ENCODE data around the gene ILKAP.

The ILKAP gene

DNA sequence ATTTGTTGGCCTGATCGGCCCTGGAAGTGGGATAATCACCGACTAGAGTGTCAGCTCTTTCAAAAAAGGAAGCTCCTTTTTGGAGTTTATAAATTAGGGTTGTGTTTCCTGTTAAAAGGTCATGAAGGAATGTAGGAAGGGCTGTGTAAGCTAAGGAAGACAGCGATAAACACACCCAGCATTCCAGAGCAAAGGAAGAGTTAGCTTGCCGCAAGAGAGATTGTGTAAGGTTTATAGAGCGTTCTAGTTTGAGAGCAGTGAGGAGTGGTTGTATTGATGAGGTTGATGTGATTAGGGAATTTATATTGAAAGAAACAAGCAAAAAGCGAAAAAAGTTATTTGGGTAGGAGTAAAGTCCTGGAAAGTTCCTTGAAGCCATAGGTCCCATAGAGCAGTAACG lies 3.5 kb upstream of the ILKAP start:
- TF ChIP-seq POLR2A (IDR thresholded peaks at IDR 0.05; ENCODE audit: low read depth, low read length), result no peak
- FAIRE-seq (no peak), DNase-seq (ENCODE audit: insufficient read length, low spot score) (no peak)

DNA sequence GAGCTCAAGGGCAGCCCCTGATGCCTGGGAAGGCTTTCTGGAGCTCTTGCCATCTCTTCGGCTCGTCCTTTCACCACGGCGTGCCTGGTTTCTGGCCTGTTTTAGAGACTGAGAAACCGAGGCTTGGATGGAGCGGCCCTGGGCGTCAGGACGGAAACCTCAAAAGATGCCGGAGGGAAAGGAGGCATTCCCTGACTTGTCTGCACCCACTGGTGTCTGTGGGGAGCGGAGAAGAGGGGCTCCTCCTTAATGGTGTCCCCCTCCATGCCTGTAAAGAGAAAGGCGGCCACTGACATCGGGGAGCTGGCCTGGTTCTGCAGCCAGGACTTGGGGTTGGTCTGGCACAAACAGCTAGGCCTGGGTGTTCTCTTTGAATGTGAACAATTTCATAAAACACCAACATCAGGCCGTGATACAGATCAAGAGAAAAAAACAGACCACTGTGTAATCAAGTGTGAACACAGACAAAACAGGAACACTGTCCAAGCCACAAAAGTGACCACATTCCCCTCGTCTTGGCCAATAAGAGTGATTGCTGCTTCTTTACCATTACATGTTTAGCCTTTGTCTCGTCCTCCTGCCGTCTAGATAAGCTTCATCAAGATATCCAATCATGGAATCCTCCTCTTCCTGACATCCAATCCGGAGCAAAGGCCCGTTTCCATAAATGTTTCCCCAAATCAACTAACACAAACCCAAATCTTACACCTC lies 633 bp upstream of the ILKAP start:
- FAIRE-seq (peak; percentile 78), DNase-seq (ENCODE audit: insufficient read length, low spot score) (no peak)
- TF ChIP-seq POU2F2 (IDR thresholded peaks at IDR 0.05; ENCODE audit: low read depth, low read length), result no peak
- TF ChIP-seq SPI1 (IDR thresholded peaks at IDR 0.05; ENCODE audit: low read depth, low read length), result 0 out of 2 replicates have a peak, but pooled peaks have one; percentile 11
- no peak for TF ChIP-seq TAF1 (IDR thresholded peaks at IDR 0.05; ENCODE audit: low read depth, low read length)

DNA sequence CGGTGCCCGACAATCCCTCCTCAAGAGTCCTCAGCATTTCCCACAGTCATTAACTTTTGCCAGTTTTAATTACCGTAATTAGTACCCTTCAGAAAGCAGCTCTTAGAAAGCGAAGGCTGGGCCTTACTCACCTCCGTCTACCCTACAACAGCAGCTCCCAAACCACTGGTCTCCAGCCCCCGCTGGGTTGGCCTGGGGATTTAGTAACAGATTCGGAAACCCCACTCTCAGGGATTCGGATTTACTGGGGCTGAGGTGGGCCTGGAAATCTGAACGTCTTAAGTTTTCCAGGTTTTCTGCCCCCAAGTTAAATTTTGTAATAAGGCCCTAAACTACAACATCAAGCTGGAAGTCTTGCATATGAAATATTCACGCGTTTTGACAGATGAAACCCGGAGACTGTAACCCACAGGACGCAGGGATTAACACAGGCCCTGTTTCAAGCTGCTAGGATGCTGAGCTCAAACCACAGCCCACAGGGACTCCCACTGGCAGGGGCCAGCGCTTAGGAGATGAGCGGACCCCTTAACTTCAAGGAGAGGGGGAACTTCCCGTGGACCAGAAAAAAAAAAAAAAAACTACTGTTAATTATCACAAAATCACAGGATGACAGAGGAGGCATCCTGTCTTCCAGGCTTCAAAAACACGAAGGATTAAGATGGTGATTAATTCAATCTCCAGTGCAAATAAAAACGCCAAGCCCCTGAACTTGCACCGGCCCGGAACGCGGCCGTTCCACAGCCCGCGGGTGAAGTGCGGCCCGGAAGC lies 985 bp downstream of the ILKAP start:
- FAIRE-seq, result peak; percentile 56
- TF ChIP-seq SPI1 (IDR thresholded peaks at IDR 0.05; ENCODE audit: low read depth, low read length) (no peak), POLR2AphosphoS5 (IDR thresholded peaks at IDR 0.05; ENCODE audit: low read depth, low read length) (no peak), TAF1 (IDR thresholded peaks at IDR 0.05; ENCODE audit: low read depth, low read length) (no peak), POLR2A (IDR thresholded peaks at IDR 0.05; ENCODE audit: low read depth, low read length) (no peak), PAX5 (IDR thresholded peaks at IDR 0.05; ENCODE audit: insufficient read depth, low read length, severe bottlenecking) (no peak), POU2F2 (IDR thresholded peaks at IDR 0.05; ENCODE audit: low read depth, low read length) (no peak)
- peak; percentile 19 for DNase-seq (ENCODE audit: insufficient read length, low spot score)

DNA sequence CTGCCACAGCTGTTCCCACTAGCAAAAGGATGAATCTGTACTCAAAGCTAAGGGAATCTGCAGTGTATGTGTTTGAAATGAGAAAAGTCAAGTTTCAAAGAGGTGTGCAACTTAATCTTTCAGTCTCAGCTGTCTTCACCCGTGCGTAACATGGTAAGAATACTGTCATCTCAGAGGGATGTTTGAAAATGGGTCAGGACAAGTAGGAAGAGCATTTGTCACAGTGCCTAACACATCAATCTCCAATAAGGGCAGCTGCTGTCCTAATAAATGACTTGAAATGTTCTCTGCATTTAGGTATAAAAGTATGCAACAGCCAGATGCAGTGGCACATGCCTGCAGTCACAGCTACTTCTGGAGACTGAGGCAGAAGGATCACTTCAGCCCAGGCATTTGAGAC lies 13.1 kb downstream of the ILKAP start:
- DNase-seq (ENCODE audit: insufficient read length, low spot score) (no peak), FAIRE-seq (no peak)
- TF ChIP-seq TAF1 (IDR thresholded peaks at IDR 0.05; ENCODE audit: low read depth, low read length) (no peak), POLR2A (IDR thresholded peaks at IDR 0.05; ENCODE audit: low read depth, low read length) (no peak), PAX5 (IDR thresholded peaks at IDR 0.05; ENCODE audit: insufficient read depth, low read length, severe bottlenecking) (no peak), SPI1 (IDR thresholded peaks at IDR 0.05; ENCODE audit: low read depth, low read length) (no peak), POU2F2 (IDR thresholded peaks at IDR 0.05; ENCODE audit: low read depth, low read length) (no peak), POLR2AphosphoS5 (IDR thresholded peaks at IDR 0.05; ENCODE audit: low read depth, low read length) (no peak)

DNA sequence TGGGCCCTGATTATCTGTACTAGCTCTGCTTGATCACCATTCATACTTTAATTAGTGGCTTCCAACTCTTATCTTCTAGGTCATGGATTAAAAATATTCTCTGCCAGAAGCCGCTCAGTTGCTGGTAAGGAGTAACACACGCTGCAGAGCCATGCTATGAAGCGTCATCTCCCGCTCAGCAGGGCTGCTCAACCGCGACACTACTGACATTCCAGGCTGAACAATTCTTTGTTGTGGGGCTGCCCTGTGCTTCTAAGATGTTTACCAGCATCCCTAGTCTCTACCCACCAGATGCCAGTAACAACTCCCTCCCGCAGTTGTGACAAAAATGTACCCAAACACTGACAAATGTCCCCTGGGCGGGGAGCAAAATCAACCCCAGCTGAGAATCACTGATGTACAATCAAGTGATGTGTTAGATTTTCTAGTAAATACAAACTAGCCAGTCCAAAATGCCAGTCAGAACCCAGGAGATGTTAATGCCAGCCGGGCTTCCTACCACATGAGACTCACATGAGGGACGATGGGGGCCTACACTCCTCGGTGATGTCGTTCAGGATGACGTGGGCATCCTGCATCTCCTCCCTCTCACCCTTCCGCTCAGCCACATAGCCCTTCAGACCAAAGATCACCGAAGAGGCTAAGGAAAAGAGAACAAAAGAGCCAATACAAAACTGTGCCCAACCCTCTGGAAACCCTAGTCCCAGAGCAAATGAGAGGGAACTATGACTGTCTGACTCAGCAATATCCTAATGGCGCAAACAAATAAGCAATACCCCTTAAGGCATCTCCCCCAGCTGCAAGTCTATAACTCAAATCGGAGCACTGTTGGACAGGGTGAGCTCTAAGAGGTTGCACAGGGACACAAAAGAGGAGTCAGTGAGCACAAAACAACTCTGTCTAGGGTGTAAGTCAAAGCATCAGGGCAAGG lies 15.6 kb downstream of the ILKAP start:
- no peak for FAIRE-seq

DNA sequence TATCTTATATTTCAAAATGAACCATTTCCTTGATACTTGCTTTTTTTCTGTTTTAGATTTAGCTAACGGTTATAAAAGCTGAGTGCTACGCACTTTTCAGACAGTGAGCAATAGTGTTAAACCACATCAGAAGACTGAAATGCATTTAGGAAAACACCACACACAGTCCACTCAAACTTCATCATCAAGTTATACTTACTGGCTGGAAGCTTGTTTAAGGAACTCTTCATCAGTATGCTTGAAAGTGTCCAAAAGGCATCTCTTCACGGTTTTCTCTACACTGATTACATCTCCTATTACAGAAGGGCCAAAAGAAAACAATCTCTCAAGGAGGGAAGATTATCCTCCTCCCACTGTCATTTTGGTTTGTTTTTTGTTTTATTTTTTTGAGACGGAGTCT lies 19.7 kb downstream of the ILKAP start:
- DNase-seq (ENCODE audit: insufficient read length, low spot score), result no peak
- no peak for FAIRE-seq

More for the DNA sequence above, 15.6 kb downstream of the ILKAP start:
- DNase-seq (ENCODE audit: insufficient read length, low spot score), result no peak
- TF ChIP-seq PAX5 (IDR thresholded peaks at IDR 0.05; ENCODE audit: insufficient read depth, low read length, severe bottlenecking), result no peak
- 0 out of 2 replicates have a peak, but pooled peaks have one; percentile 25 for TF ChIP-seq POLR2AphosphoS5 (IDR thresholded peaks at IDR 0.05; ENCODE audit: low read depth, low read length)

DNA sequence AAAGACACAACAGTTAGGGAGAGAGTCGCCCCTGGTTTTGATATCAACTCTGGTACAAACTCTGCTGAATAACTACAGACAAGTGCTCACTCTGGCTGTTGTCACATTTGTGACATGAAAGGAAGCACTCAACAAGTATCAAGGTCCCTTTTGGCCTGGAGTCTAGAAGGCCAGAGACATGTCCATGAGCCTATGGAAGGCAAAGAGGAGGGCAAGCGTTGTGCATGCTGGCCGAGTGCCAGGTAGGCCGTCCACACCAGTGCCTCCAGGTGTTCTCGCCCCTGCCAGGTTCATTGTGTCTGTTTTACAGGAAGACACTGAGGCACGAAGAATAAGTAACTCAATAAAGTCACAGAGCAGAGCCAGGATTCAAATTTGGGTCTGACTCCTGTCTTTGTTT lies 21.1 kb downstream of the ILKAP start:
- no peak for DNase-seq (ENCODE audit: insufficient read length, low spot score)
- TF ChIP-seq SPI1 (IDR thresholded peaks at IDR 0.05; ENCODE audit: low read depth, low read length) (no peak), POU2F2 (IDR thresholded peaks at IDR 0.05; ENCODE audit: low read depth, low read length) (no peak), POLR2A (IDR thresholded peaks at IDR 0.05; ENCODE audit: low read depth, low read length) (no peak), PAX5 (IDR thresholded peaks at IDR 0.05; ENCODE audit: insufficient read depth, low read length, severe bottlenecking) (no peak), POLR2AphosphoS5 (IDR thresholded peaks at IDR 0.05; ENCODE audit: low read depth, low read length) (no peak), TAF1 (IDR thresholded peaks at IDR 0.05; ENCODE audit: low read depth, low read length) (no peak)

More for the DNA sequence above, 19.7 kb downstream of the ILKAP start:
- no peak for TF ChIP-seq SPI1 (IDR thresholded peaks at IDR 0.05; ENCODE audit: low read depth, low read length)
- TF ChIP-seq POU2F2 (IDR thresholded peaks at IDR 0.05; ENCODE audit: low read depth, low read length), result no peak
- no peak for TF ChIP-seq TAF1 (IDR thresholded peaks at IDR 0.05; ENCODE audit: low read depth, low read length)
- TF ChIP-seq POLR2AphosphoS5 (IDR thresholded peaks at IDR 0.05; ENCODE audit: low read depth, low read length), result no peak
- TF ChIP-seq POLR2A (IDR thresholded peaks at IDR 0.05; ENCODE audit: low read depth, low read length), result no peak

DNA sequence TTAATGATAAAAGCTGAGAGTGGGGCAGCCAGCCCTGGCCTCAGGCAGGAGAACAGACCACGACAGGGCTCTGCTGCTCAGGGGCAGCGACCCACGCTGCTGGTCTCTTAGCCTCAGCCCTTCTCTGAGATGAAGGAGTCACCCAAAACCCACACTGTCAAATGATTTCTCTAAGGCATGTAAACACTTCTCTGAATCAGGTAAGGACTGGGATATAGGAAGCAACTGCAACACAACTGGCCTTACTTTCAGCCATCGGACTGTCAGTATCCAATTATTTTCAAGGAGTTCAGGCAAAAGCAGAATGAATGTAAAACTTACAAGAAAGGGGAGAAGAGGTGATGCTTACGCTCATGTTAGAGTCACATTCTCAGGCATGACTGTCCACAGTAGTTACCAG lies 22.9 kb downstream of the ILKAP start:
- FAIRE-seq (no peak), DNase-seq (ENCODE audit: insufficient read length, low spot score) (no peak)

More for the DNA sequence above, 21.1 kb downstream of the ILKAP start:
- FAIRE-seq, result no peak

DNA sequence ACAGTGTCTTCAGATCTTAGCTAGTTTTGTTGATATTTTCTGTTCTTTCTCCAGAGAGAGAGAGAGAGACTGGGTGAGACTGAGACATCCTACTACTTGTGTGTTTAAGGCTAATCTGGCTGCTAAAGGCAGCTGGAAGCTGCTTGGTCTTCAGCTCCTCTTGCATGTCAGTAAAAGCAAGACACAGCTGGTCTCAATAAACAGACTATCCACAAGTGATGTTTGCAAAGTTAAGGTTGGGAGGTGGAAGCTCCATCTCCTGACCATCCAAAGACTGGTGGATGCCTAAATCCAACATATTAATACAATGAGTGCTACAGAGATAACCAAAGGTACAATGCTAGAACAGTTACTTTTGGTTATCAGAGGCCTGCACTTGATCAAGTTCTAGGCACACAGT lies 26.9 kb downstream of the ILKAP start:
- no peak for TF ChIP-seq SPI1 (IDR thresholded peaks at IDR 0.05; ENCODE audit: low read depth, low read length)
- DNase-seq (ENCODE audit: insufficient read length, low spot score) (no peak), FAIRE-seq (no peak)

More for the DNA sequence above, 22.9 kb downstream of the ILKAP start:
- TF ChIP-seq POLR2A (IDR thresholded peaks at IDR 0.05; ENCODE audit: low read depth, low read length) (no peak), SPI1 (IDR thresholded peaks at IDR 0.05; ENCODE audit: low read depth, low read length) (no peak), POLR2AphosphoS5 (IDR thresholded peaks at IDR 0.05; ENCODE audit: low read depth, low read length) (no peak), TAF1 (IDR thresholded peaks at IDR 0.05; ENCODE audit: low read depth, low read length) (no peak), PAX5 (IDR thresholded peaks at IDR 0.05; ENCODE audit: insufficient read depth, low read length, severe bottlenecking) (no peak), POU2F2 (IDR thresholded peaks at IDR 0.05; ENCODE audit: low read depth, low read length) (no peak)
